Motor neuron (in vitro differentiated cells): ENCODE measurements around the gene SRGN. TPM values are rescaled to one million over a fixed set of nuclear protein-coding genes. Genes with fewer than 3 reads are reported as not detected.
"Not testable (repeated sequence)": the region's sequence is repeated elsewhere in the genome, so short reads cannot be mapped to it uniquely, and the experiment has no call there.

Source experiments
- ATAC-seq, 8 experiments: fragments of 200-7000 bp; cut with Tn5 transposase; replicated peaks in 6 of 8; 2 replicates each; pipeline ENCODE4 v1.8.0; 2021; ENCODE audit warnings: mild to moderate bottlenecking in 8 of 8, moderate library complexity in 8 of 8
- H3K27ac ChIP-seq, 2 donors: fragments of 250-450 bp; sonication (Bioruptor Pico); 2 replicates each; pipeline ENCODE4 v1.9.0; 2021; ENCODE audit warnings: antibody characterized with exemption in 2 of 2, mild to moderate bottlenecking in 2 of 2, moderate library complexity in 1 of 2
- H3K4me1 ChIP-seq, 2 donors: fragments of 250-450 bp; sonication (Bioruptor Pico); replicated peaks in 1 of 2; 2 replicates each; pipeline ENCODE4 v1.6.1; 2021; ENCODE audit warnings: antibody characterized with exemption in 2 of 2, mild to moderate bottlenecking in 2 of 2, moderate library complexity in 1 of 2
- H3K4me3 ChIP-seq, 5 donors: fragments of 250-450 bp; sonication (Bioruptor Pico); 2 replicates each; pipeline ENCODE4 v1.9.0; 2021; ENCODE audit warnings: antibody characterized with exemption in 5 of 5, mild to moderate bottlenecking in 5 of 5, moderate library complexity in 4 of 5
- WGBS, 10 experiments: fragments of 450-650 bp; shearing (Covaris generic); methylation state at CpG; one replicate each; pipeline ENCODE4 v1.0.0; 2022; 5-methylcytosine and 5-hydroxymethylcytosine counted together
- in situ Hi-C, 9 experiments: fragments of 400-800 bp; cut with MboI; loops; one replicate each; pipeline ENCODE4 v1.15.0; 2021; ENCODE audit warnings: low sequenced_read_pairs in 9 of 9, low pct_unique_long_range_greater_than_20kb in 2 of 9; ENCODE audit not compliant: unreplicated experiment in 9 of 9
- total RNA-seq, 8 experiments: library from RNA; unstranded; fragments of 300-600 nt; gene quantifications; 2 replicates each; pipeline versions ENCODE4 v1.2.3 to v1.2.4, GENCODE V29; 2022

Gene SRGN, protein sequence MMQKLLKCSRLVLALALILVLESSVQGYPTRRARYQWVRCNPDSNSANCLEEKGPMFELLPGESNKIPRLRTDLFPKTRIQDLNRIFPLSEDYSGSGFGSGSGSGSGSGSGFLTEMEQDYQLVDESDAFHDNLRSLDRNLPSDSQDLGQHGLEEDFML
- under 1 TPM in 5 of 8 experiments, not detected in 3; 0.21 to 0.92 (median 0.45) TPM for total RNA-seq

DNA sequence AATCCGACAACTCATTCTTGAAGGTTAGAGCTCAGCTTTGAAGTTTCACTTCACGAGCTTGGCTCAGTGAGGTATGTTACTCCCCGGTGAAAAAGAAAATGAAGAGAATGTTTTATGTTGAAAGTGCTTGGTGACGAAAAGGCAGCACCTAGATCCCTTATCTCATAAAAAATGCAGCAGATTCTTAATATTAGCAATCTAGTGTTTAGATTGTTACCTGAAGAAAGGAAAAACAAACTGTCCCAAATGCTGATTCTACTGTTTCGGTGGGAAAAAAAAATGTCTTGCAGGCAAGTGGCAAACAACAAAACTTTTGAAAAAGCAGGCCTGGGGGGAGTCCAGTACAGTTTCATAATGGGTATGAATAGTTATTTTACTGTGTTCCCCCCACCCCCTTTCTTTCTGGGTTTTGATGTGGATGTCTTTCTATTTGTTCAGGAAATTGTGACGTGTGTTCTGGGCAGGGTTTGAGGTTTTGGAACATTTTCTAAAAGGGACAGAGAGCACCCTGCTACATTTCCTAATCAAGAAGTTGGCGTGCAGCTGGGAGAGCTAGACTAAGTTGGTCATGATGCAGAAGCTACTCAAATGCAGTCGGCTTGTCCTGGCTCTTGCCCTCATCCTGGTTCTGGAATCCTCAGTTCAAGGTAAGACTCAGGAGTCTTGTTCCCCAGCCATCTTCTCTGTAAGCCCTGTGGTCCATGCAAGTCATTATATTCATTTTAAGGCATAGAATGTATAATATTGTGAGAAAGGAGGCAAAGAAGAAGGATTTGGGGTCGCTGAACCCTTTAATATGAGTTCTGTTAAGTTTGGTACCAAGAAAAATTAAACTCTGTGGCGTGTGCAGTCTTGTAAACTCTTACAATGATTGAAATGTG lies at the start of gene SRGN:
Gene SRGN, plus strand, starts transcription at position 514 of the 881 bp plus-strand sequence. Its CDS starts 55 bp downstream, at position 569.
- in situ Hi-C loops, result no loop called here
- Histone ChIP-seq H3K27ac (peak within 1 kb of the TSS in 1 of 2 donors; percentile 36), H3K4me3 (no peak within 1 kb of the TSS), H3K4me1 (no peaks in the 10 kb centered on the region)
- 44 to 100% (median 80%) methylated on average over 1 to 8 of the region's 10 CpGs for WGBS, 10 experiments
- no peak for ATAC-seq

DNA sequence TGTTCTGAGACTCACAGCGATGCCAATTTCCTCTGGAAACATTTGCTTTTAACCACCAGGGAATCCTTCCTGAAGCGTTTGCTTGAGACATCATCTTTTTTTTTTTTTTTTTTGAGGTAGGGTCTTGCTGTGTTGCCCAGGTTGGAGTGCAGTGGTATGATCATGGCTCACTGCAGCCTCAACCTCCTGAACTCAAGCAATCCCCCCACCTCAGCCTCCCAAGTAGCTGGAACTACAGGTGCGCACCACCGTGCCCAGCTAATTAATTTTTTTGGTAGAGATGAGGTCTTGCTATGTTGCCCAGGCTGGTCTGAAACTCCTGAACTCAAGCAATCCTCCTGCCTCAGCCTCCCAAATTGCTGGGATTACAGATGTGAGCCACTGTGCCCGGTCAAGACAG lies 47.0 kb upstream of the SRGN start:
- 67 to 100% (median 83%) methylated on average over 1 to 4 of the region's 5 CpGs; no CpG with 5 or more reads in 5 of the 10 experiments for WGBS, 10 experiments
- H3K4me3 ChIP-seq, ATAC-seq, in situ Hi-C loops, H3K27ac ChIP-seq, H3K4me1 ChIP-seq: not testable (repeated sequence)

- 77 to 100% (median 95%) methylated on average over 1 to 4 of the region's 5 CpGs; no CpG with 5 or more reads in 6 of the 10 experiments for WGBS, 10 experiments
- Histone ChIP-seq H3K4me1 (no peaks in the 10 kb centered on the region), H3K4me3 (no peak overlapping the region), H3K27ac (no peak overlapping the region)
- ATAC-seq, result no peak
- in situ Hi-C loops, result no loop called here
These were observed 45.5 kb upstream of the SRGN start for GRCh38 chr10:69042417-69042816.

DNA sequence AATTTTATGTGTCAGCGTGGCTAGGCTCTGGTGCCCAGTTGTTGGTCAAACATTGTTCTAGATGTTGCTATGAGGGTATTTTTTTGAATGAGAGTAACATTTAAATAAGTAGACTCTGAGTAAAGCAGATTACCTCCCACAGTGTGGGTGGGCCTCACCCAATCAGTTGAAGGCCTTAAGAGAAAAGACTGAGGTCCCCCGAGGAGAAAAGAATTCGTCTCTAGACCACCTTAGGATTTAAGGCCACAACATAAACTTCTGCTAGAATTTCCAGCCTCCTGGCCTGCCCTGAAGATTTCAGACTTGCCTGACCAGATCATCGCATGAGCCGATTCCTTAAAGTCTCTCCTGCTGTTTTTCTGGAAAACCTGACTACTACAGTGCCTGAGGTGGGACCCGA lies 45.1 kb upstream of the SRGN start:
- 50 to 100% (median 87%) methylated on average over 1 to 4 of the region's 6 CpGs; no CpG with 5 or more reads in 3 of the 10 experiments for WGBS, 10 experiments
- Histone ChIP-seq H3K4me3 (no peak overlapping the region), H3K4me1 (no peaks in the 10 kb centered on the region), H3K27ac (no peak overlapping the region)
- no peak for ATAC-seq
- in situ Hi-C loops, result no loop called here

DNA sequence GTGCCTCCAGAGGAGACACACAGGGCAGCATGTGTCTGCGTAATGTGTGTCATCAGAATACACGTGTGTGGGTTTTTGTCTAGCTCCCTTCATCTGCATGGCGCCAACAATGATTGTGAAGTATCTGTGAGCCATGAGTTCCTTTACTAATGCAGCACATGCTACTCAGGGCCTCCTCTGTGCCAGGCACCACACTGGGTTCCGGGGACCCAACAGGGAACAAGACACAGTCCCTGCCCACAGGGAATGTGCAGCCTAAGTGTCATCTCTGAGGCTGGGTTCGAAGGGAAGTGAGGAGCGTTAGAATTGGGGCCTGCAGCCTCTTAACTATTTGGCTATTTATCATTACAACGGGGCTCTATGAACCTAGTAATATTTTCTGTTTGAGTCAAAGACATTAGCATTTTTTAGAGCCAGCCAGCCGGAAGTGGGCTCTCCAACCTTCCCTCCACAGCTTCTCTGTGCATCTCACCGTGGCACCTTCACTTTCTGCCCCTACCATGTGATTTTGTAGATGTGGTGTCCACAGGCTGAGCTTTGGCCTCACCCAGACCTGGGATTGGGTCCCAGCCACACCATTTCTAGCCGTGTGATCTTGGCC lies 43.9 kb upstream of the SRGN start:
- no peak for ATAC-seq
- no peaks in the 10 kb centered on the region for H3K4me1 ChIP-seq
- no peak overlapping the region for H3K27ac ChIP-seq
- in situ Hi-C loops, result no loop called here
- no peak overlapping the region for H3K4me3 ChIP-seq
- 0 to 100% (median 77%) methylated on average over 1 to 4 of the region's 10 CpGs; no CpG with 5 or more reads in 2 of the 10 experiments for WGBS, 10 experiments

- 100% methylated on average over 1 of the region's 1 CpG; no CpG with 5 or more reads in 5 of the 10 experiments for WGBS, 10 experiments
- H3K27ac ChIP-seq, result no peak overlapping the region
- no peak for ATAC-seq
- no peak overlapping the region for H3K4me3 ChIP-seq
- H3K4me1 ChIP-seq, result no peaks in the 10 kb centered on the region
- in situ Hi-C loops, result no loop called here
These were observed 43.4 kb upstream of the SRGN start for GRCh38 chr10:69044546-69044945.

DNA sequence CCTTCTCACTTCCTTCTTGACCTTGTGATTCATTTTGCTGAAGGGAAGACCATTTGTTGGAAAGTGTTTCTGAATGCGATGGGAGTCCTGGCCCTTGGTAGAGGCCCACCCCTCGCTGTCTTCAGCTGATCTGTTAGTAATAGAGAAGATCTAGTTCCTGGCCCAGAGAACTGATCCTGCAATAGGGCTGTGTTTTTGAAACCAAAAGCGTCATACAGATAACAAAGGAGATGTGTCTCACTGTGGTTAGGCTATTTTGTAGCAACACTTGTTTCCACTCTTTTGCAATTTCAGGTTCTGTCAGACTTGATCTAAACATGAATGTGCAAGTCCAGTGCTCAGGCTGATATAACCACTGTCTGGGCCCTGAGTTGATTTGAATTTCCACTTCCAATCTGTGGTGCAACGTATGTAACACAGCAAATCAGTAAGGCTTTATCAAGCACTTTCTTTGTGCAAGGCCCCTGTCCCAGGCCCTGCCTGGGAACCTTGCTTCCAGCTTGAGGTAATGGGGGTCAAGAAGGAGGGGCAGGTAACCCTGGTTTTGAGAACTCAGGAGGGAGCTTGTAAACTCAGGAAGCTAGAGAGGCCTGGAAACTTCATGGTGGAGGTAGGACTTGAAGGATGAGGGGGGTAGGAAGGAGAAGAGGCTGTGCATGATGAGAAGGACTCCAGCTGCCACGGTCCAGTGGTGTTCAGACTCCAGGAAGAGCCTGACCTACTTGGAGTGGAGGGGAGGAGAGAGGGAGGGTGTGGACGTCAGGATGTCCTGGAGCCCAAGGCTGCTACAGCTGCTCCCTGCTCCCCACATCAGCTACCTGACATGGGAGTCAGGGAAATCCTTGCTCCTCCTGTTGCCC lies 42.2 kb upstream of the SRGN start:
- Histone ChIP-seq H3K4me3 (no peak overlapping the region), H3K4me1 (no peaks in the 10 kb centered on the region), H3K27ac (no peak overlapping the region)
- in situ Hi-C loops, result no loop called here
- 31 to 100% (median 72%) methylated on average over 1 to 5 of the region's 6 CpGs; no CpG with 5 or more reads in 2 of the 10 experiments for WGBS, 10 experiments
- no peak for ATAC-seq

DNA sequence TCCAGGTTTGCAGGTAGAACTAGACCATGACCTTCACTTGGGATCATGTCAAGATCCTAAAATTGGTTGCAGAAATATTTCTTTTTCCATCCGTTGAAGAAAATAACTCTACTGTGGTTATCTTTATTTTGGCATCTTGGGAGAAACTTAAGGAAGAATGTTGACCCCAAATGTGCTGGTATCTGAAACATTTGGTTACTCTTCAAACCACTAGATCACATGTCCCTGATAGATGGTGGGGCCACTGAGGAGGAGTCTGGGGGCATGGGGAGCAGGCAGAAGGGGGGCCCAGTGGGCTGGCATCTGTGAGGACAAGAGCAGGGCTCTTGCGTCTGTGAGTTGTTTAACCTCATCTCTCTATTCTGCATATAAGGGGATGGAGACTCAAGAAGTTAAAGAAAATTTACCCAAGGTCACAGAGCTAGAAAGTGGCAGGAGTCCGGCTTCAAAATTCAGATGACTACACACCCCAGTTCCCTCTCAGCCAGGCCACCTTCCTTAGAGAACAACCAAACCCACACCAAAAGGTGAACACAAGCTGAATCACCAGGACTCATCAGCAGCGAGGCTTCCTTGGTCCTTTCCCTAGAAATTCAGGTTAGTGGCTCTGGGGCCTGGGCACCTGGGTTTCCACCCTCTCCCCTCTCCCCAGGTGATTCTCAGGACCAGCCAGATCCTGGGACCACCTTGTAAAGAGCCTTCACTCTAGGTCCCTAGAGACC lies 40.6 kb upstream of the SRGN start:
- peaks cover 0 to 3% of the 10 kb centered on the region in 2 donors for H3K4me1 ChIP-seq
- WGBS, 10 experiments, result 60 to 100% (median 75%) methylated on average over 1 to 3 of the region's 4 CpGs; no CpG with 5 or more reads in 5 of the 10 experiments
- no peak for ATAC-seq
- no peak overlapping the region for H3K27ac ChIP-seq
- no peak overlapping the region for H3K4me3 ChIP-seq
- in situ Hi-C loops, result no loop called here

- peak in 2 of 8 experiments; percentile 68 to 76 for ATAC-seq
- WGBS, 10 experiments, result 37 to 90% (median 73%) methylated on average over 1 to 7 of the region's 8 CpGs; no CpG with 5 or more reads in 3 of the 10 experiments
- Histone ChIP-seq H3K4me1 (peaks cover 0 to 3% of the 10 kb centered on the region in 2 donors), H3K4me3 (no peak overlapping the region), H3K27ac (no peak overlapping the region)
- in situ Hi-C loops, result no loop called here
These were observed 39.8 kb upstream of the SRGN start for GRCh38 chr10:69048103-69048502.

DNA sequence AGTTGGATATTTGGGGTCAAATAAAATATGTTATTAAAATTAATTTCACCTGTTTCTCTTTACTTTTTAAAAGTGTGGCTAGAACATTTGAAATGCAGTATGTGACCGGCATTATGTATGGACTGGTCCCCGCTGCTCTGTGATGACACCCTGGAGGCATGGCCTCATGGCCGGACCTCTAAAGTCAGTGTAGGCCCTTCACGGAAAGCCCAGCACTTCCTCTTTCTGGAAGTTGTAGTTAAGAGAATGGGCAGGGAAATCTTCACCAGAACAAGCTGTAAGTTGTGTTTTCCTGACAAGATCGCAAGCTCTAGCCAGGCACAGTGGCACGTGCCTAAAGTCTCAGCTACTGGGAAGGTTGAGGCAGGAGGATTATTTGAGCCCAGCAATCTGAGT lies 38.3 kb upstream of the SRGN start:
- in situ Hi-C loops, result no loop called here
- 67 to 95% (median 86%) methylated on average over 1 to 6 of the region's 6 CpGs; no CpG with 5 or more reads in 6 of the 10 experiments for WGBS, 10 experiments
- H3K4me1 ChIP-seq, result peaks cover 0 to 3% of the 10 kb centered on the region in 2 donors
- no peak for ATAC-seq
- no peak overlapping the region for H3K27ac ChIP-seq
- H3K4me3 ChIP-seq, result no peak overlapping the region

GRCh38 chr10:69051303-69051702 lies 36.6 kb upstream of the SRGN start:
- no peak for ATAC-seq
- Histone ChIP-seq H3K4me3 (no peak overlapping the region), H3K4me1 (peaks cover 0 to 3% of the 10 kb centered on the region in 2 donors), H3K27ac (no peak overlapping the region)
- 0 to 90% (median 80%) methylated on average over 1 to 3 of the region's 3 CpGs; no CpG with 5 or more reads in 3 of the 10 experiments for WGBS, 10 experiments
- in situ Hi-C loops, result no loop called here
